Measurements from ENCODE around the gene CHN1.

GRCh38 chr2:174840436-174840835 is 164.7 kb downstream of the CHN1 start:
- TF ChIP-seq, protein P1, sequence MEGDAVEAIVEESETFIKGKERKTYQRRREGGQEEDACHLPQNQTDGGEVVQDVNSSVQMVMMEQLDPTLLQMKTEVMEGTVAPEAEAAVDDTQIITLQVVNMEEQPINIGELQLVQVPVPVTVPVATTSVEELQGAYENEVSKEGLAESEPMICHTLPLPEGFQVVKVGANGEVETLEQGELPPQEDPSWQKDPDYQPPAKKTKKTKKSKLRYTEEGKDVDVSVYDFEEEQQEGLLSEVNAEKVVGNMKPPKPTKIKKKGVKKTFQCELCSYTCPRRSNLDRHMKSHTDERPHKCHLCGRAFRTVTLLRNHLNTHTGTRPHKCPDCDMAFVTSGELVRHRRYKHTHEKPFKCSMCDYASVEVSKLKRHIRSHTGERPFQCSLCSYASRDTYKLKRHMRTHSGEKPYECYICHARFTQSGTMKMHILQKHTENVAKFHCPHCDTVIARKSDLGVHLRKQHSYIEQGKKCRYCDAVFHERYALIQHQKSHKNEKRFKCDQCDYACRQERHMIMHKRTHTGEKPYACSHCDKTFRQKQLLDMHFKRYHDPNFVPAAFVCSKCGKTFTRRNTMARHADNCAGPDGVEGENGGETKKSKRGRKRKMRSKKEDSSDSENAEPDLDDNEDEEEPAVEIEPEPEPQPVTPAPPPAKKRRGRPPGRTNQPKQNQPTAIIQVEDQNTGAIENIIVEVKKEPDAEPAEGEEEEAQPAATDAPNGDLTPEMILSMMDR (IDR thresholded peaks at IDR 0.05) = no peak
- no peak for TF ChIP-seq POLR2A (IDR thresholded peaks at IDR 0.05)
